Subcutaneous adipose tissue (tissue), 4 donors: ENCODE measurements around the gene MATN1. TPM values are rescaled to one million over a fixed set of nuclear protein-coding genes. Genes with fewer than 3 reads are reported as not detected.

Experiments
- total RNA-seq, 4 donors: library from RNA; depleted of rRNA; stranded (reverse); fragments of >200 nt; gene quantifications; one replicate each; pipeline ENCODE4 v1.1.0, GENCODE V29; 2016
- TF ChIP-seq, protein P1 (sequence below): fragments of 450-650 bp; IDR thresholded peaks from one replicate; pipeline ENCODE4 v1.5.1; 2016; ENCODE audit warnings: low read depth, mild to moderate bottlenecking, control low read depth, antibody characterized with exemption, moderate library complexity

MATN1 gene
- total RNA-seq, 4 donors from 2014 or later, result not detected

DNA sequence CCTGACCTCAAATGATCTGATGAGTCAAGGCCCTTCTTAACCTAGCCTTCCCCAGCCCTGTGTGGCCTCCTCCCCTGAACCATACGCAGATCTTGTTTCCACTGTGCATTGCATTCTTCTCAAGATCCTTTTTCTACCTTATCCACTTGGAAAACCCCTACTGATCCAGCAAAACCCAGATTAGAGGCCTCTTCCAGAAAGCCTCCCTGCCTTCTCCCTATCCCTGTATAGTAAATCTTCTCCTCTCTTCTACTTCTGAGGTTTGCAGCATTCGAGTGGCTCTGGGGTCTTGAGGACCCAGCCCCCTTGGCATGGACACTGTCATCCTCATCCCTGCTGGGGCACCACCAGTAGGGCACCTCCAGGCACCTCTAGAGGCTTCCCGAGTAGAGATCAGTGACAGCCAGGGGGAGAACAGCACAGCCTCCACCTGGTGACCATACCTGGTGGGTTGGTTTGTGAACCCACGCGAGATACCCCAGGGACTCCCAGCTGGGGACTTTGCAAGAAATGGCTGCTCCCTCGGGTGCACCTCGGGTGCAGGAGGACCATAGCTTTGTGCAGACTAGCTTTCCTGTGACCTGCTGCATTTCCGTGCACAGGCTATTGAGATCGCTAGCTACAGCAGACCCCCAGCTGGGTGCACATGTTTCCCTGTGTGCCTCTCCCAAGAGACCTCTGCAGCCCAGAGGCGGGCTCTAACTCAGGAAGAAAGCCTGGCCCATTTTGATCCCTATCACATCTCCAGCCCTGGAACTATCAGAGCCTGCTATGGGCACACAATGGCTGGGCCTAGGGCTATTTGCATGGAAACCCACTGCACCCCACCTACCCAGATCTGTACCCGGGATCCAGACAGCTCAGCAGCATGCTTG lies 34.2 kb downstream of the MATN1 start:
- TF ChIP-seq, protein P1, sequence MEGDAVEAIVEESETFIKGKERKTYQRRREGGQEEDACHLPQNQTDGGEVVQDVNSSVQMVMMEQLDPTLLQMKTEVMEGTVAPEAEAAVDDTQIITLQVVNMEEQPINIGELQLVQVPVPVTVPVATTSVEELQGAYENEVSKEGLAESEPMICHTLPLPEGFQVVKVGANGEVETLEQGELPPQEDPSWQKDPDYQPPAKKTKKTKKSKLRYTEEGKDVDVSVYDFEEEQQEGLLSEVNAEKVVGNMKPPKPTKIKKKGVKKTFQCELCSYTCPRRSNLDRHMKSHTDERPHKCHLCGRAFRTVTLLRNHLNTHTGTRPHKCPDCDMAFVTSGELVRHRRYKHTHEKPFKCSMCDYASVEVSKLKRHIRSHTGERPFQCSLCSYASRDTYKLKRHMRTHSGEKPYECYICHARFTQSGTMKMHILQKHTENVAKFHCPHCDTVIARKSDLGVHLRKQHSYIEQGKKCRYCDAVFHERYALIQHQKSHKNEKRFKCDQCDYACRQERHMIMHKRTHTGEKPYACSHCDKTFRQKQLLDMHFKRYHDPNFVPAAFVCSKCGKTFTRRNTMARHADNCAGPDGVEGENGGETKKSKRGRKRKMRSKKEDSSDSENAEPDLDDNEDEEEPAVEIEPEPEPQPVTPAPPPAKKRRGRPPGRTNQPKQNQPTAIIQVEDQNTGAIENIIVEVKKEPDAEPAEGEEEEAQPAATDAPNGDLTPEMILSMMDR, result no peak

DNA sequence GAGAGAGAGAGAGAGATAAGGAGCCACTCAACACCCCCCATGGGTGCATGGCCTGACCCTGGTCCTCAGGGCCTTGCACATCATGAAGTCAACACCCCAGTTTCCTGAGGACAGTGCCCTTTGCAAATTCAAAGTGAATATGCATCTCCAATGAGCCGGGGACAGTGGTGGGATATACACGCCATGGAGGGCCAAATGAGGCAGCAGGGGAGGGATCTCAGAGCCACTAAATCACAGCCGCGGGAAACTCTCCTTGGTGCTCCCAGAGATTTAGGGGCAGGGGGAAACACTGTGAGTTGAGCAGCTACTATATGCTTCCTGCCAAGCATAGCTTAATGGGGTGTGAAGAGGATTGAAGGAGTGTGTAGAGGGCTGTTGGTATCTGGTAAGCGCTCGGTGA lies 35.5 kb downstream of the MATN1 start:
- TF ChIP-seq, protein P1, result no peak

DNA sequence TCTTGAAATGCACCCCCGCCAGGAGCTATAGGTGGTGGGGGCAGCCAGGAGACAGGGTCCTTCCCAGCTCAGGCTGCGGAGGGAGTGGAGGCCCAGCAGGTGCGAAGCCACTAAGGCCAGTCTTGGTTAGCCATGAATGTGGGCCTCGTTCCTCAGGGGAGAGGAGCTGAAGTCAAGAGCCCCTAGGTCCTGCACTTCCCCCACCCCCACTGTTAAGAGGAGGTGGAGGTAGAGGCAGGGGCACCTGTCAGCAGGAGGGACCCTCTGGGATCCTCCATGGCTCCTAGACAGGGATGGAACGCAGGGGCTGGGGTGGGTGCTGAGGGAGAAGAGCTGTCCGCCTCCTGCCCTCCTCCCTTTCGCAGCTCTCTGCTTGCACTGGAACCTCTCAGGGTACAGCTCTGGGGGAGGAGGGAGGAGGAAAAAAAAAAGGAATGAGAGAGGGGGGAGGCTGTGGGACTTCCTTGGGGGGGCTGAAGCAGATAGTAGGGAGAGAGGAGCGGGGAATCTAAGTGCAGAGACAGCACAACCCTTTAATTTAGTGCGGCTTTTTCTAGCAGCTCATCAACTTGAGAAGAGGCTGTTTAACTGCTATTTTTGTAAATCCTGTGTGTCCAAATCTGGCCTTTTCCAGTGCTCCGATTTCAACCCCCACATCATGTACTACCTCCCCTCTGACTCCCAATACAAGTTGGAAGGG lies 37.0 kb downstream of the MATN1 start:
- TF ChIP-seq, protein P1, result no peak

DNA sequence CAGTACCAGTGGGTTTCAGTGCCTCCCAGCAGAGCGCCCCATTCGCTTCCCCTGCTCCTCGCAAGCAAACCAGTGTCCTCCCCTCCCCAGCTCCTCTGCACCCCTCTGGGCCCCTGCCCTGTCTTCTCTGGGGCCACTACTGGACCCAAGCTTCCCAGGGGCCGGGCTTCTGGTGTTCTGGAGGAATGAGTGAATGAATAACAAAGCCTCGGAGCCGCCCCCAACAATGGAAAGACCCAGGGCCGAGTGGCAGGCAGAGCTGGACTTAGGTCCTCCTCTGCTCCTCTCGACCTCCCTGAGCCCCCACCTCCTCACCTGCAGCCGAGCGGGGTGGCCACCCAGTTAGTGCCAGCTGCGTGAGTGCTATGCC lies 37.6 kb downstream of the MATN1 start:
- TF ChIP-seq, protein P1, result no peak

DNA sequence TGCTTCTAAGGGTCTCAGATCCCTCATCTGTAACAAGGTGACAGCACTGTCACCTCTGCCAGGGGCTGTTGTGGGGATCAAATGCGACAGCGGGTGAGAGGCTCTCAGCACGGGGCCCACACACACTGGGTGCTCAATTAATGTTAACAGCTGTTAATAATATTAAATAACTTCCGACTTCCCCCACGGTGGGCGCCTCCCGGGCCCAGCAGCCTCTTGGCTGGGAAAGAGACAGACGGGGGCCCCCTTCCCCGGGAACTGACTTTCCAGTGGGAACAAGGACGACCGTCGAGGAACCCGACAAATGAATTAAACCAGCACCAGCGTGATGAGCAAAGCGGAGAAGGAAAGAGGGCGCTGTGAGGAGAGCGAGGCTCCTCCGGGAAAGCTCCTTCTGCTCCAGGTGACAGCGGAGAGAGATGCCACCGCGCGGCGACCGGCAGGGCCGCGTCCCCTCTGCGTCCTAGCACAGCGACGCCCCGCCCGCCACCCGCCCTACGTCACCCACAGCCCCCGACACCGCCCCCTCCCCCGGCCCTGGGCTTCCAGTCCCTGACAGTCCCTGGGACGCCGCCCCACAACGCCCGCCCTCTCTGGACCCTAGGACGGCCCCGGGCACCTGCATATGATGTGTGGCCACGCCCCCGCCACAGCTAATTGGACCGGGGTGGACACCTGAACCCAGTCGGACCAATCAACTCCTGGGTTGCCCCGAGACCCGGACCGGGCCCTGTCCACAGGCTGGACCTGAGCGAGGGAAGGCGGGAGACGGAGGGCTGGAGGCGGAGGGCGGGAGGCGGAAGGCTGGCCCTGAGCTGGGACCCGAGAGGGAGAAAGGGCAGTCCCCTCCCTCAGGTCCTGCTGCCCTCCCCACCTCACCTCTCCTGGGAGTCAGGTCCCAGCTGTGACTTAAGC lies 38.2 kb downstream of the MATN1 start:
- TF ChIP-seq, protein P1, result no peak

DNA sequence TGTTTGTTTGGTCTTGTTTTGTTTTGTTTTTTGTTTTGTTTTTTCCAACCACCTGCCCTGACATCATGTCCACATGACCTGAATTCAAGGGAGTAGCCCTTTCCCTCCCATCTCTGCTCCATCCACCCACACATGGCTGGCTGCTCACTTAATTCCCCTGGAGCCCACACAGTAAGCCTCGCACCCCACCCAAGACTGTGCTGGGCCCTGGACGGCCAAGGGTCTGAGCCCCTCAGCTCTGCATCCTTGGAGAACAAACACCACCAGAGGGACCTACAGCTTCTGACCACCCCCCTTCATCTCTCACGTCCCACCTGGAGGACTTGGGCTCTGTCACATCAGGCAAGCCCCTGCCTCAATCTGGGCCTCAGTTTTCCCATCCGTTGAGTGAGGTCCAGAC lies 39.1 kb downstream of the MATN1 start:
- TF ChIP-seq, protein P1, result no peak
